Tibial nerve (tissue), 4 donors: ENCODE data around the gene RASAL3.

ENCODE experiments used
- CTCF ChIP-seq, 5 experiments: fragments of 200-600 bp in 3 of 5; fragments of 450-650 bp in 2 of 5; sonication (generic) in 3 of 5; IDR thresholded peaks; one replicate each; pipeline ENCODE4 v1.5.1; 2016 to 2019; ENCODE audit warnings: antibody characterized with exemption in 5 of 5, mild to moderate bottlenecking in 3 of 5, moderate library complexity in 2 of 5
- EP300 ChIP-seq, 2 donors: sonication (generic); formaldehyde crosslinking; IDR thresholded peaks; one replicate each; pipeline ENCODE4 v1.6.1; 2017; ENCODE audit warnings: antibody characterized with exemption in 2 of 2, mild to moderate bottlenecking in 1 of 2
- POLR2A ChIP-seq, 2 donors: fragments of 450-650 bp; IDR thresholded peaks; one replicate each; pipeline ENCODE4 v1.6.1; 2017; ENCODE audit warnings: antibody characterized with exemption in 2 of 2, mild to moderate bottlenecking in 2 of 2, moderate library complexity in 2 of 2

DNA sequence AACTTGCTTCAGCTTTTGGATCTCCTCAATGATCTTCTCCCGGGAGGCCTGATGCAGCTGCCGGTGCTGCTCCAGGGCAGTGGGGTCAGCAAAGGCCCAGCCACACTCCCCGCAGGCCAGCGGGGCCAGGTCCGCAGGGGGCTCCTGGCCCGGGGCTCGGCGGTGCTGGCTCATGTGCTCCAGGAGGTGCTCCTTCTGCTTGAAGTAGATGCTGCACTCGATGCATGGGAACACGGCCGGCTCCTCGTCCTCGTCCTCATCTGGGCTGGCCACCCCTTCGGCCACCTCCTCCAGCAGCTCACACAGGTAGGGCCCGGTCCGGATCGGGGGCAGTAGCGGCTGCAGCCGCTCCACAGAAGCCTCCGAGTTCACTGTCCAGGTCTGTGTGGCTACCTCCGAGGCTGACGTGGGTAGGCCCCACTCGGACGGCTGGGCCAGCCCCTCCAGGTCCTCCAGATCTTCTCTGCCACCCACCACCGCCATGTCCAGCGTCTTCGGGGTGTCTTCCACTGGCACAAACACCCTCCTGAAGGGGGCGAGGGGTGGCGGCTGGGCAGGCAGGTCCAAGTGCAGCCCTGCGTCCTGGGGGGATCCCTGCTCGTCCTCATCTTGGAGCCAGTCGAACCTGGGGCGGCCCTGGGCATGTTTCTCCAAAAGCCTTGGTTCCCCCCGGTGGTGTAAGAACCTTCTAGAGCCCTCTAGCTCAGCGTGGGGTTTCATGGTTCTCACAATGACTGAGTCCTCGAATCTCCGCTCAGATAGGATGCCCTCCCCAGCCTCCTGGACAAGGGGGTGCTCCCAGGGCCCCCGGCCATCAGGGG, 24.3 kb downstream of the RASAL3 start:
- TF ChIP-seq CTCF (IDR thresholded peaks at IDR 0.05), result no peak
- no peak for TF ChIP-seq POLR2A (IDR thresholded peaks at IDR 0.05)
- TF ChIP-seq EP300 (IDR thresholded peaks at IDR 0.05), result no peak
